ENCODE data around the gene CTNNA2. TPM values are rescaled to one million over a fixed set of nuclear protein-coding genes. Genes with fewer than 3 reads are reported as not detected.

CTNNA2 gene
- total RNA-seq, 1 donor from 2014 or later, result not detected

DNA sequence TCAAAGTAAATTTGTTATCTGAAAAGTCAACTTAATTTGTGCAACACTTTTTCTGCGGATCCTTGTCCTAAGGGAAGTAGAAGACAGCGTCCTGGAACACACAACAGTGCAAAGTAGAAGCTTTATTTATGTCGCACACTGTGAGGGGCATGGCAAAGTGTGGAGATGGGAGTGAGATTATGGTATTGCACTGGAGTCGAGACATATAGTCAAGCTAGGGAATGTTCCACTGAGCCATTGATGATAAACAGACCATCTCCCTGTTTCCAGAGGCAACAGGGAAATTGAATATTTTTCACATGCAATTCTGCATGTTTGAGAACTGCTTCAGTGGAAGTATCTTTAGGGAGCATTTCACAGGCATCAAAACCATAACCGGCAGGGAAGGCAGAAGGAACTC is 745.5 kb downstream of the CTNNA2 start:
- intact Hi-C loops (cut with DNase I), result no loop called here
- ATAC-seq, result no peak
- no peaks in the 10 kb centered on the region for H3K27me3 ChIP-seq
- no peaks in the 10 kb centered on the region for H3K4me1 ChIP-seq
- H3K36me3 ChIP-seq, result no peaks in the 10 kb centered on the region
- TF ChIP-seq, protein P1, sequence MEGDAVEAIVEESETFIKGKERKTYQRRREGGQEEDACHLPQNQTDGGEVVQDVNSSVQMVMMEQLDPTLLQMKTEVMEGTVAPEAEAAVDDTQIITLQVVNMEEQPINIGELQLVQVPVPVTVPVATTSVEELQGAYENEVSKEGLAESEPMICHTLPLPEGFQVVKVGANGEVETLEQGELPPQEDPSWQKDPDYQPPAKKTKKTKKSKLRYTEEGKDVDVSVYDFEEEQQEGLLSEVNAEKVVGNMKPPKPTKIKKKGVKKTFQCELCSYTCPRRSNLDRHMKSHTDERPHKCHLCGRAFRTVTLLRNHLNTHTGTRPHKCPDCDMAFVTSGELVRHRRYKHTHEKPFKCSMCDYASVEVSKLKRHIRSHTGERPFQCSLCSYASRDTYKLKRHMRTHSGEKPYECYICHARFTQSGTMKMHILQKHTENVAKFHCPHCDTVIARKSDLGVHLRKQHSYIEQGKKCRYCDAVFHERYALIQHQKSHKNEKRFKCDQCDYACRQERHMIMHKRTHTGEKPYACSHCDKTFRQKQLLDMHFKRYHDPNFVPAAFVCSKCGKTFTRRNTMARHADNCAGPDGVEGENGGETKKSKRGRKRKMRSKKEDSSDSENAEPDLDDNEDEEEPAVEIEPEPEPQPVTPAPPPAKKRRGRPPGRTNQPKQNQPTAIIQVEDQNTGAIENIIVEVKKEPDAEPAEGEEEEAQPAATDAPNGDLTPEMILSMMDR (IDR thresholded peaks at IDR 0.05), result no peak
- no peaks in the 10 kb centered on the region for H3K9me3 ChIP-seq
- no peak overlapping the region for H3K4me3 ChIP-seq
- H3K27ac ChIP-seq, result no peak overlapping the region
- no peak for DNase-seq

DNA sequence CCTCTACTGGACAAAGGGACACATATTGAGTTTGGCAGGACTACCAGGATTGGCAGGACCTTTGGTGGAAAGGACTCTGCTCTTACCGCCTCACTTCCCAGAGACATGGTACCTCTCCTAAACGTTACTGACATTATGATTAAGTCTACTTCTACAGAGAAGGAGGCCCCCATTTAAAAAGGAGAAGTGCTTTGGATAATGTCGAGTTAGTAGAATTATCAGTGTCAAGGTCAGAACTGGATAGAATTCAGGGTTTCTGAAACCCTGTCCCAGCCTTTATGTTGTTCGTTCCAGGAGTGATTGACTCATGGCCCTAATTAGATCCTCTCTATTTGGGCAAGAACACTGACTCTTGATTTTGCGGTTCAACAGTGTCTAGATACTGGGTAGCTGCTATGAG is 745.9 kb downstream of the CTNNA2 start:
- no peaks in the 10 kb centered on the region for H3K9me3 ChIP-seq
- no peaks in the 10 kb centered on the region for H3K27me3 ChIP-seq
- TF ChIP-seq, protein P1 (IDR thresholded peaks at IDR 0.05), result no peak
- H3K27ac ChIP-seq, result no peak overlapping the region
- DNase-seq (no peak), ATAC-seq (no peak)
- H3K4me1 ChIP-seq, result no peaks in the 10 kb centered on the region
- intact Hi-C loops (cut with DNase I), result no loop called here
- H3K4me3 ChIP-seq, result no peak overlapping the region
- no peaks in the 10 kb centered on the region for H3K36me3 ChIP-seq

DNA sequence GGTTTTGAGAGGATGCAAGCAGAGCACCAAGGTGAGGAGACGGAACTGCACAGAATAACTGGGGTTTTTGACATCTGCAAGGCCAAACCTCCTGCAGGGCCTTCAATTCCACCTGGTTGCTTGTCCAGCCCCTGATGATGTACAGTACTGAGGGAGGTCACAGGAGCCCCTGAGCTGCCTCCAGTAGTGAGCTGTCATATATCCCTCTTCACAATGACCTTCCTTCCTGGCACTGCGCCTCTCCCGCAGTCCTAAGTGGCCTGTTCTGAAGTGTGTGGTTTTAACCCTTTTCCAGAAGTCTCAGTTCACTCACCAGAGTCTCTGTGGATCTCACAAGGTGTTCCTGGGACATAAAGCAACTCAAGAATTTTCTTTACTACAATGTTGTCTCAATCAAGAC is 746.4 kb downstream of the CTNNA2 start:
- no peaks in the 10 kb centered on the region for H3K4me1 ChIP-seq
- no peaks in the 10 kb centered on the region for H3K36me3 ChIP-seq
- intact Hi-C loops (cut with DNase I), result no loop called here
- no peaks in the 10 kb centered on the region for H3K27me3 ChIP-seq
- H3K4me3 ChIP-seq, result no peak overlapping the region
- DNase-seq, result no peak
- H3K27ac ChIP-seq, result no peak overlapping the region
- H3K9me3 ChIP-seq, result no peaks in the 10 kb centered on the region
- peak; percentile 39 for ATAC-seq
- TF ChIP-seq, protein P1 (IDR thresholded peaks at IDR 0.05), result no peak

DNA sequence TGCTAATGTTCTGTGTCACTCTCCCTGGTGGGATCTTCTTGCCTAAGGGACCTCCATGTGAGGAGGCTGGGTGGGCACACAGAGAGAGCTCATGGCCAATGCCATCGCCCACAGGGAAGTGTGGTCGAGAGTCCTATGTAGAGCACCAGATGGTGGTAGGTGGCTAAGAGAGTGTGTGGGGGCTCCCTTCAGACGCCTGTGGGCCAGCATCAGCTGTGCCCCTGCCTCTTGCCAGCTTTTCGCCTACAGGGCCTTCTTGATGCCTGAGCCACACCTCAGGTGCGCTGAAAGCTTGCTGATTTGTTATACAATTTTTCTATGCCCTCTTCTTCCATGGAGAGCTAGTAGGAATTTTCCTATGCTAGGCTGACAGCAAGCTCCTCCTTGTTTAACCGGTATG is 753.4 kb downstream of the CTNNA2 start:
- Histone ChIP-seq H3K4me3 (no peak overlapping the region), H3K9me3 (no peaks in the 10 kb centered on the region), H3K27ac (no peak overlapping the region), H3K27me3 (no peaks in the 10 kb centered on the region), H3K36me3 (no peaks in the 10 kb centered on the region), H3K4me1 (no peaks in the 10 kb centered on the region)
- DNase-seq (no peak), ATAC-seq (no peak)
- TF ChIP-seq, protein P1 (IDR thresholded peaks at IDR 0.05), result no peak
- intact Hi-C loops (cut with DNase I), result no loop called here

DNA sequence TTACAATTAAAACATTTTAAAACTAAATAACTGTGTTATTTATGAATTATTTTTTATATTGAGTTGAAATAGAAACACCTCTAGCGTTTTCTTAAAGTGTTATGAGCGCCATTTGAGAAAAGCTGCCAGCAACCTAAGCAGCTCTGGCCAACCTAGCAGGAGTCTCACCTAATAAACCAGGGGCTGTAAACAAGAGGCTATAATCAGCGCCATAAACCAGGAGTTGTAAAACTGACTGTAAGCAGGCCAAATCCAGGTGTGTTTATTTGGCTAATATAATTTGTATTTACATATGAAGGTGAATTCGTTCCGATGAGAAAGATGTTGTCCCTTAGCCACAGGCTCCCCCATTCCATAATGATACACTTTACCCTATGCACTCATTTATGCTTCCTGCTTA is 757.0 kb downstream of the CTNNA2 start:
- Histone ChIP-seq H3K4me3 (no peak overlapping the region), H3K27me3 (no peaks in the 10 kb centered on the region), H3K4me1 (no peaks in the 10 kb centered on the region), H3K9me3 (no peaks in the 10 kb centered on the region), H3K36me3 (no peaks in the 10 kb centered on the region), H3K27ac (no peak overlapping the region)
- intact Hi-C loops (cut with DNase I), result no loop called here
- TF ChIP-seq, protein P1 (IDR thresholded peaks at IDR 0.05), result no peak
- DNase-seq (no peak), ATAC-seq (no peak)

DNA sequence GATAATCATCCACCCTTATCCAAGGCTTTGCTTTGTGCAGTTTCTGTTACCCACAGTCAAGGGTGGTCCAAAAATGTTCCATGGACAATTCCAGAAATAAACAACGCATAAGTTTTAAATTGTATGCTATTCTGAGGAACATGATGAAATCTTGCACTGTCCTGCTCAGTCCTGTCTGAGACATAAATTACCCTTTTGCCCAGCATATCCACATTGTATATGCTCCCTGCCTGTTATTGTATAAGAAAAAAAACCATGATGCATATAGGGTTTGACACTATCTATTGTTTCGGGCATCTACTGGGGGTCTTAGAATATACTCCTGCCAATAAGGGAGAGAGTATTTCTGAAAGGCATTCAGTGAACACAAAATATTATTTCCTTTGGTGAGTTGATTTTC is 767.7 kb downstream of the CTNNA2 start:
- intact Hi-C loops (cut with DNase I), result no loop called here
- H3K27ac ChIP-seq, result no peak overlapping the region
- H3K4me1 ChIP-seq, result no peaks in the 10 kb centered on the region
- H3K4me3 ChIP-seq, result no peak overlapping the region
- no peaks in the 10 kb centered on the region for H3K27me3 ChIP-seq
- ATAC-seq (no peak), DNase-seq (no peak)
- no peaks in the 10 kb centered on the region for H3K36me3 ChIP-seq
- TF ChIP-seq, protein P1 (IDR thresholded peaks at IDR 0.05), result no peak
- no peaks in the 10 kb centered on the region for H3K9me3 ChIP-seq

All from upper lobe of right lung (tissue), 1 donor.